Caco-2 (cell line): ENCODE data around the gene CHSY1. TPM values are rescaled to one million over a fixed set of nuclear protein-coding genes. Genes with fewer than 3 reads are reported as not detected.

Experiments used
- BruUV-seq: library from RNA; stranded (reverse); fragments of 400-500 nt; replicated peaks from 2 replicates; lab custom pipeline; 2021; lab: Mats Ljungman, UMichigan
- CTCF ChIA-PET: fragments of 300-600 bp; sonication (Branson Sonifier 250); formaldehyde crosslinking; loops from one replicate; lab custom pipeline; 2022; ENCODE audit warnings: antibody characterized with exemption; lab: Charles Lee
- POLR2A ChIA-PET: fragments of 300-600 bp; sonication (Branson Sonifier 250); formaldehyde crosslinking; loops from one replicate; lab custom pipeline; 2022; ENCODE audit warnings: antibody characterized with exemption; lab: Charles Lee
- DNase-seq, 2 experiments: peaks; one replicate each; pipeline versions ENCODE4 v3.0.0 to v3.0.0-alpha.2; 2020 to 2022
- H3K27me3 ChIP-seq: replicated peaks from 2 replicates; pipeline ENCODE4 v1.6.0; 2011; ENCODE audit warnings: low read length; ENCODE audit not compliant: control insufficient read depth, insufficient read depth
- H3K36me3 ChIP-seq: 2 replicates; pipeline ENCODE4 v1.5.1; 2011; ENCODE audit warnings: low read length; ENCODE audit not compliant: control insufficient read depth, insufficient read depth
- H3K4me1 ChIP-seq: fragments of 250-450 bp; sonication (Bioruptor Pico); 2 replicates; pipeline ENCODE4 v1.5.1; 2020; ENCODE audit warnings: mild to moderate bottlenecking
- H3K4me3 ChIP-seq: 2 replicates; pipeline ENCODE4 v1.5.1; 2011; ENCODE audit warnings: low read depth, mild to moderate bottlenecking, control low read depth, low read length
- H3K9me3 ChIP-seq: fragments of 250-450 bp; sonication (Bioruptor Pico); 2 replicates; pipeline ENCODE4 v1.5.1; 2020; ENCODE audit warnings: mild to moderate bottlenecking, moderate library complexity
- H3K27ac Mint-ChIP-seq: one replicate; pipeline ENCODE4 v1.8.0; 2022; ENCODE audit warnings: mixed read lengths; ENCODE audit not compliant: unreplicated experiment
- H3K27me3 Mint-ChIP-seq: one replicate; pipeline ENCODE4 v1.8.0; 2022; ENCODE audit warnings: mixed read lengths; ENCODE audit not compliant: insufficient read depth, unreplicated experiment
- H3K36me3 Mint-ChIP-seq: one replicate; pipeline ENCODE4 v1.8.0; 2022; ENCODE audit warnings: mild to moderate bottlenecking, mixed read lengths; ENCODE audit not compliant: insufficient read depth, unreplicated experiment
- H3K4me1 Mint-ChIP-seq: one replicate; pipeline ENCODE4 v1.8.0; 2022; ENCODE audit warnings: low read depth, mixed read lengths; ENCODE audit not compliant: unreplicated experiment
- H3K4me3 Mint-ChIP-seq: one replicate; pipeline ENCODE4 v1.8.0; 2022; ENCODE audit warnings: mild to moderate bottlenecking, moderate library complexity, mixed read lengths; ENCODE audit not compliant: unreplicated experiment
- H3K9me3 Mint-ChIP-seq: one replicate; pipeline ENCODE4 v1.8.0; 2022; ENCODE audit warnings: mixed read lengths; ENCODE audit not compliant: unreplicated experiment
- CTCF ChIP-seq, 2 experiments: fragments of 200-600 bp in 1 of 2; IDR thresholded peaks; 1 replicate in 1 of 2; 2 replicates in 1 of 2; pipeline versions ENCODE4 v1.5.1 to v1.8.0; 2011 to 2022; ENCODE audit warnings: antibody characterized with exemption in 1 of 2, control low read depth in 1 of 2, inconsistent platforms in 1 of 2, low read depth in 1 of 2, low read length in 1 of 2, mild to moderate bottlenecking in 1 of 2, moderate library complexity in 1 of 2; ENCODE audit not compliant: insufficient read depth in 1 of 2, severe bottlenecking in 1 of 2, unreplicated experiment in 1 of 2
- intact Hi-C: fragments of 100-400 bp; cut with micrococcal nuclease; formaldehyde crosslinking; loops from one replicate; pipeline ENCODE4 v1.10.0; 2022; ENCODE audit not compliant: unreplicated experiment
- total RNA-seq: library from RNA; stranded (reverse); gene quantifications from 2 replicates; pipeline ENCODE4 v1.2.3, GENCODE V29; 2022

Gene CHSY1
- total RNA-seq, 1 experiment from 2014 or later = 18.7 TPM

DNA sequence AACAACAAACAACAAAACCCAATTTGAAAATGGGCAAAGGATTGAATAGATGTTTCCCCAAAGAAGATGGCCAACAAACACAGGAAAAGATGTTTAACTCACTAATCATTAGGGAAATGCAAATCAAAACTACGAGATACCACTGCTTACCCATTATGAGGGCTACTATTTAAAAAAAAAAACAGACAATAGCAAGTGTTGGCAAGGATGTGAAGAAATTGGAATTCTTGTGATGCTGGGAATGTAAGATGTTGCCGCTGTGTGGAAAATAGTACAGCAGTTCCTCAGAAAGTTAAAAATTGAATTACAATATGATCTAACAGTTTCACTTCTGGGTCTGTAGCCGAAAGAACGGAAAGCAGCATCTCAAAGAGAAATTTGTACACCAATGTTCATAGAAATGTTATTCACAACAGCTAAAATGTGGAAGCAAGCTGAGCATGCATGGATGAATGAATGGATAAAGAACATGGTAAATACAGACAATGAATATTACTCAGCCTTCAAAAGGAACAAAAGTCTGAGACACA, 121.9 kb downstream of the CHSY1 start:
- no peak for TF ChIP-seq CTCF (IDR thresholded peaks at IDR 0.05; ENCODE audit: insufficient read depth in 1 of 2, low read depth in 1 of 2, low read length in 1 of 2, severe bottlenecking in 1 of 2, unreplicated experiment in 1 of 2)
- Mint-ChIP-seq H3K9me3 (no peaks in the 10 kb centered on the region), H3K36me3 (no peaks in the 10 kb centered on the region), H3K4me3 (no peak overlapping the region), H3K27me3 (peaks cover 5% of the 10 kb centered on the region), H3K27ac (no peak overlapping the region), H3K4me1 (no peaks in the 10 kb centered on the region)
- POLR2A ChIA-PET = no interaction called here
- DNase-seq = no peak
- CTCF ChIA-PET = interaction anchor here (0.5 kb wide), 1 partner anchor 128 kb away, joined by 3 read pairs; no protein-coding TSS in a partner anchor
- no peaks in the 10 kb centered on the region for H3K36me3 ChIP-seq
- BruUV-seq = no TSS peak
- H3K4me3 ChIP-seq = no peak overlapping the region
- H3K27me3 ChIP-seq = no peaks in the 10 kb centered on the region; the same call in 1 of the 2 replicates
- H3K4me1 ChIP-seq = no peaks in the 10 kb centered on the region
- intact Hi-C loops = no loop called here
- H3K9me3 ChIP-seq = no peaks in the 10 kb centered on the region

DNA sequence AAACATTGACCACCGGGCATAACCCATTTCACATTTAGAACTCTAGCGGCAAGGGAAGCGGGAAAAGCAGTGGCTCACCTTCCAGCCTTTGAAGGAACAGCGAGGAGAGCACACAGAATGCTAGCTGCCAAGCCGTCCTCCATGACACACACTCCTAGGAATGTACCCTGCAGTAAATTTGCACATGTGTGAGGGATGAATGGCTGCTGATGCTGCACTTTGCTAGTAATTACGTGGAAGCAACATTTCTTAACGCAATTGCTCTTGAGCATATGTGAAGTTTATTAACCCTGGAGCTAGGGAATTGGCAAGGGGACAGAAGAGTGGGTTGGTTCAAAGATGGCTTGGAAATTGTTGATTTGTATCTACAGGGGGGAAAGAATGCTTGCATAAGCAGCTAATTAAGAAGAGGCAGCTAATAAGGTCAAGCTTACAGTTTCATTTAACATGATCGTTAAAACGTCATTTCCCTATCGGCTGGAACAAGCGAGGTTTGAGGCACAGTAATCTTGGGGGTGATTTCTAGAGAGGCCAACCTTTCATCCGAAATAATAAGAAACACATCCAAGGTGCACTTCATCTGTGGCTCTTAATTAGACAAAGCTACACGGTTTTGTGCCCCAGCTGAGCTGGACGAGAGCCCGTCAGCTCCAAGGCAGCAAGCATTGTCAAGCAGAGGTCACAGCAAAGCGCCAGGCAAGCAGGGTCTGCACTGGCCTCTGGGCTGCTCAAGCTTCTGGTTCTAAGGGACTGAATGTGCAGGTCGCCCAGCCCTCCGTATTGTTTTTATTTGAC, 123.4 kb downstream of the CHSY1 start:
- POLR2A ChIA-PET = no interaction called here
- Mint-ChIP-seq H3K36me3 (no peaks in the 10 kb centered on the region), H3K4me3 (no peak overlapping the region), H3K27me3 (peaks cover 5% of the 10 kb centered on the region), H3K9me3 (no peaks in the 10 kb centered on the region), H3K27ac (no peak overlapping the region), H3K4me1 (peaks cover 4% of the 10 kb centered on the region)
- intact Hi-C loops = no loop called here
- Histone ChIP-seq H3K4me1 (no peaks in the 10 kb centered on the region), H3K4me3 (no peak overlapping the region), H3K36me3 (no peaks in the 10 kb centered on the region), H3K27me3 (no peaks in the 10 kb centered on the region; the same call in 1 of the 2 replicates), H3K9me3 (0 out of 2 replicates have a peak, but pooled peaks cover 3% of the 10 kb centered on the region)
- BruUV-seq = no TSS peak
- no peak for DNase-seq
- CTCF ChIA-PET = no interaction called here
- TF ChIP-seq CTCF (IDR thresholded peaks at IDR 0.05; ENCODE audit: insufficient read depth in 1 of 2, low read depth in 1 of 2, low read length in 1 of 2, severe bottlenecking in 1 of 2, unreplicated experiment in 1 of 2) = no peak

DNA sequence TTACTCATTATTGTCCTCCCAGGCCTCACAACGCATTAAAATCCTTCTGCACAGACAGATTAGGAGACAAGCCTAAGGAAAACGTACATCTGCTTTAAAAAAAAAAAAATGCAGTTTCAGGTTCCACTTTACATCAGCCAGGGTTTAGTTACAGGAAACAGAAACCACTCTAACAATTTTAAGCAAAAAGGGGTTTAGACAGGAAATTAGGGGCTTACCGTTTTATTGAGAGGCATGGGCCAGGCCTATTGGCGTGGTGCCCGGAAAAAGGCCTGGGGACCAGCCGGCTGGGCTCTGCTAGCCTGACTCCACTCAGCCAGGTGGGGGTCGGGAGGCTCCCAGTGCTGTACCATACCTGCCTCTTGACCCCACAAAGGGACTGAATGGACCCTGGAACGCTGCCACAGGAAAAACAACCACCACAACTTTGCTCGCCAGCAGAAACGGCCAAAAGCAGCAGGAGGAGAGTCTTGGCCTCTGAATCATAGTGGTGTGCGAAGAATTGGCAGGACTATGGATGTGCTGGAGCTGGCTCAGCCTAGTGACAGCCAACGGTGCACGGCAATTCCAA, 124.3 kb downstream of the CHSY1 start:
- Mint-ChIP-seq H3K27me3 (peaks cover 5% of the 10 kb centered on the region), H3K4me3 (no peak overlapping the region), H3K4me1 (peaks cover 7% of the 10 kb centered on the region), H3K27ac (no peak overlapping the region), H3K9me3 (no peaks in the 10 kb centered on the region), H3K36me3 (no peaks in the 10 kb centered on the region)
- no TSS peak for BruUV-seq
- H3K9me3 ChIP-seq = 0 out of 2 replicates have a peak, but pooled peaks cover 3% of the 10 kb centered on the region
- no peak for TF ChIP-seq CTCF (IDR thresholded peaks at IDR 0.05; ENCODE audit: insufficient read depth in 1 of 2, low read depth in 1 of 2, low read length in 1 of 2, severe bottlenecking in 1 of 2, unreplicated experiment in 1 of 2)
- ChIA-PET CTCF (no interaction called here), POLR2A (interaction anchor here (0.5 kb wide), 1 partner anchor 125 kb away, joined by 3 read pairs; the partner anchor contains the start of gene CHSY1)
- intact Hi-C loops = no loop called here
- H3K36me3 ChIP-seq = no peaks in the 10 kb centered on the region
- H3K4me1 ChIP-seq = no peaks in the 10 kb centered on the region
- no peaks in the 10 kb centered on the region; the same call in 1 of the 2 replicates for H3K27me3 ChIP-seq
- no peak overlapping the region for H3K4me3 ChIP-seq
- no peak for DNase-seq
